ENCODE results near the gene TFCP2L1.

GRCh38 chr2:121212661-121213325 lies 72.2 kb downstream of the TFCP2L1 start:
- no peak for TF ChIP-seq CTCF (conservative IDR thresholded peaks at IDR 0.05 in 1 of 2, IDR thresholded peaks at IDR 0.05 in 1 of 2; ENCODE audit: low read depth in 1 of 2, low read length in 2 of 2)
- no peak for TF ChIP-seq EZH2 (IDR thresholded peaks at IDR 0.05; ENCODE audit: low read length, missing control alignments)

Data from fibroblast of lung (primary cell).